ENCODE measurements around the gene ZBTB20.

ZBTB20 gene

GRCh38 chr3:114799816-114800215 is 347.3 kb downstream of the ZBTB20 start:
- no peak overlapping the region for H3K4me3 ChIP-seq (ENCODE audit: low read length)
- H3F3A ChIP-seq (ENCODE audit: insufficient read depth, low read length), result no peaks in the 10 kb centered on the region
- H2AFZ ChIP-seq (ENCODE audit: low read length), result no peak overlapping the region
- no peaks in the 10 kb centered on the region for H3K4me1 ChIP-seq (ENCODE audit: low read length)
- no peaks in the 10 kb centered on the region for H3K27me3 ChIP-seq (replicated peaks; ENCODE audit: insufficient read depth, low read length)
- no peaks in the 10 kb centered on the region for H3K9me3 ChIP-seq (replicated peaks; ENCODE audit: insufficient read depth, low read length)
- no peaks in the 10 kb centered on the region for H3K36me3 ChIP-seq (replicated peaks; ENCODE audit: insufficient read depth, low read length)
- no peaks in the 10 kb centered on the region for H3K9me2 ChIP-seq (replicated peaks; ENCODE audit: insufficient read depth, low read length)
- no peaks in the 10 kb centered on the region for H4K20me1 ChIP-seq (ENCODE audit: insufficient read depth, low read length)
- H3K27ac ChIP-seq (ENCODE audit: low read length), result no peak overlapping the region
- TF ChIP-seq, protein P1, sequence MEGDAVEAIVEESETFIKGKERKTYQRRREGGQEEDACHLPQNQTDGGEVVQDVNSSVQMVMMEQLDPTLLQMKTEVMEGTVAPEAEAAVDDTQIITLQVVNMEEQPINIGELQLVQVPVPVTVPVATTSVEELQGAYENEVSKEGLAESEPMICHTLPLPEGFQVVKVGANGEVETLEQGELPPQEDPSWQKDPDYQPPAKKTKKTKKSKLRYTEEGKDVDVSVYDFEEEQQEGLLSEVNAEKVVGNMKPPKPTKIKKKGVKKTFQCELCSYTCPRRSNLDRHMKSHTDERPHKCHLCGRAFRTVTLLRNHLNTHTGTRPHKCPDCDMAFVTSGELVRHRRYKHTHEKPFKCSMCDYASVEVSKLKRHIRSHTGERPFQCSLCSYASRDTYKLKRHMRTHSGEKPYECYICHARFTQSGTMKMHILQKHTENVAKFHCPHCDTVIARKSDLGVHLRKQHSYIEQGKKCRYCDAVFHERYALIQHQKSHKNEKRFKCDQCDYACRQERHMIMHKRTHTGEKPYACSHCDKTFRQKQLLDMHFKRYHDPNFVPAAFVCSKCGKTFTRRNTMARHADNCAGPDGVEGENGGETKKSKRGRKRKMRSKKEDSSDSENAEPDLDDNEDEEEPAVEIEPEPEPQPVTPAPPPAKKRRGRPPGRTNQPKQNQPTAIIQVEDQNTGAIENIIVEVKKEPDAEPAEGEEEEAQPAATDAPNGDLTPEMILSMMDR (IDR thresholded peaks at IDR 0.05; ENCODE audit: low read length), result no peak
- TF ChIP-seq EZH2 (optimal IDR thresholded peaks at IDR 0.05; ENCODE audit: low read depth, low read length) (no peak), EZH2phosphoT487 (IDR thresholded peaks at IDR 0.05; ENCODE audit: low read length) (no peak)
- DNase-seq, result no peak
- no peak overlapping the region for H3K9ac ChIP-seq (ENCODE audit: low read length)
- no peak overlapping the region for H3K4me2 ChIP-seq (ENCODE audit: low read depth, low read length)
- H3K79me2 ChIP-seq (ENCODE audit: low read length), result no peaks in the 10 kb centered on the region

GRCh38 chr3:114796796-114797195 is 350.3 kb downstream of the ZBTB20 start:
- no peaks in the 10 kb centered on the region for H3K4me1 ChIP-seq (ENCODE audit: low read length)
- no peak overlapping the region for H3K4me2 ChIP-seq (ENCODE audit: low read depth, low read length)
- no peaks in the 10 kb centered on the region for H4K20me1 ChIP-seq (ENCODE audit: insufficient read depth, low read length)
- H3K27me3 ChIP-seq (replicated peaks; ENCODE audit: insufficient read depth, low read length), result no peaks in the 10 kb centered on the region
- H3K79me2 ChIP-seq (ENCODE audit: low read length), result no peaks in the 10 kb centered on the region
- no peak overlapping the region for H3K9ac ChIP-seq (ENCODE audit: low read length)
- H3K9me2 ChIP-seq (replicated peaks; ENCODE audit: insufficient read depth, low read length), result no peaks in the 10 kb centered on the region
- no peak overlapping the region for H2AFZ ChIP-seq (ENCODE audit: low read length)
- TF ChIP-seq EZH2 (optimal IDR thresholded peaks at IDR 0.05; ENCODE audit: low read depth, low read length) (no peak), EZH2phosphoT487 (IDR thresholded peaks at IDR 0.05; ENCODE audit: low read length) (no peak)
- TF ChIP-seq, protein P1 (IDR thresholded peaks at IDR 0.05; ENCODE audit: low read length), result no peak
- no peaks in the 10 kb centered on the region for H3K9me3 ChIP-seq (replicated peaks; ENCODE audit: insufficient read depth, low read length)
- DNase-seq, result no peak
- no peaks in the 10 kb centered on the region for H3K36me3 ChIP-seq (replicated peaks; ENCODE audit: insufficient read depth, low read length)
- no peaks in the 10 kb centered on the region for H3F3A ChIP-seq (ENCODE audit: insufficient read depth, low read length)
- no peak overlapping the region for H3K27ac ChIP-seq (ENCODE audit: low read length)
- H3K4me3 ChIP-seq (ENCODE audit: low read length), result no peak overlapping the region

- H3K9me3 ChIP-seq (replicated peaks; ENCODE audit: insufficient read depth, low read length), result no peaks in the 10 kb centered on the region
- TF ChIP-seq, protein P1 (IDR thresholded peaks at IDR 0.05; ENCODE audit: low read length), result no peak
- TF ChIP-seq EZH2phosphoT487 (IDR thresholded peaks at IDR 0.05; ENCODE audit: low read length), result no peak
- no peak for TF ChIP-seq EZH2 (optimal IDR thresholded peaks at IDR 0.05; ENCODE audit: low read depth, low read length)
- no peaks in the 10 kb centered on the region for H4K20me1 ChIP-seq (ENCODE audit: insufficient read depth, low read length)
- H3K4me1 ChIP-seq (ENCODE audit: low read length), result no peaks in the 10 kb centered on the region
- no peaks in the 10 kb centered on the region for H3K9me2 ChIP-seq (replicated peaks; ENCODE audit: insufficient read depth, low read length)
- no peaks in the 10 kb centered on the region for H3K27me3 ChIP-seq (replicated peaks; ENCODE audit: insufficient read depth, low read length)
- H3K79me2 ChIP-seq (ENCODE audit: low read length), result no peaks in the 10 kb centered on the region
- H3K9ac ChIP-seq (ENCODE audit: low read length), result no peak overlapping the region
- H3K27ac ChIP-seq (ENCODE audit: low read length), result no peak overlapping the region
- H2AFZ ChIP-seq (ENCODE audit: low read length), result no peak overlapping the region
- H3K4me3 ChIP-seq (ENCODE audit: low read length), result no peak overlapping the region
- H3F3A ChIP-seq (ENCODE audit: insufficient read depth, low read length), result no peaks in the 10 kb centered on the region
- no peaks in the 10 kb centered on the region for H3K36me3 ChIP-seq (replicated peaks; ENCODE audit: insufficient read depth, low read length)
- DNase-seq, result no peak
- no peak overlapping the region for H3K4me2 ChIP-seq (ENCODE audit: low read depth, low read length)
Measured at GRCh38 chr3:114794894-114795630, 352.0 kb downstream of the ZBTB20 start.

Measured in MM.1S (cell line).